Measurements from ENCODE around the gene SLITRK5.
A peak's percentile ranks its signal among the peaks of the same experiment; 100 is the strongest.

SLITRK5 gene

GRCh38 chr13:87671031-87671752 is at the start of gene SLITRK5:
TSS of gene SLITRK5 (plus strand) at chr13:87671371. CDS start at chr13:87675389, 4,018 bp downstream.
- peak within 1 kb of the TSS in 1 of 2 donors; percentile 43 for H3K27ac ChIP-seq (ENCODE audit: low read depth in 2 of 2, low read length in 2 of 2)
- peaks cover 23 to 26% of the 10 kb centered on the region in 2 donors for H3K27me3 ChIP-seq (ENCODE audit: control insufficient read depth in 2 of 2, insufficient read depth in 2 of 2, low read length in 2 of 2)
- H3K9me3 ChIP-seq (ENCODE audit: control insufficient read depth in 2 of 2, low read length in 2 of 2): no peaks in the 10 kb centered on the region
- peak within 1 kb of the TSS in 1 of 2 donors; percentile 11 for H3K9ac ChIP-seq (ENCODE audit: low read depth in 1 of 2, low read length in 2 of 2)
- H3K4me1 ChIP-seq (ENCODE audit: control insufficient read depth in 2 of 2, insufficient read depth in 2 of 2, low read length in 2 of 2): peaks cover 11 to 13% of the 10 kb centered on the region in 2 donors
- H3K4me3 ChIP-seq (ENCODE audit: low read length in 2 of 2): peak within 1 kb of the TSS; percentile 48 to 50
- H3K36me3 ChIP-seq (ENCODE audit: control insufficient read depth in 2 of 2, insufficient read depth in 2 of 2, low read length in 2 of 2): no peaks in the 10 kb centered on the region

GRCh38 chr13:87622971-87623370 is 48.2 kb upstream of the SLITRK5 start:
- H3K9ac ChIP-seq (ENCODE audit: low read depth in 1 of 2, low read length in 2 of 2): no peak overlapping the region
- no peak overlapping the region for H3K27ac ChIP-seq (ENCODE audit: low read depth in 2 of 2, low read length in 2 of 2)
- no peaks in the 10 kb centered on the region for H3K36me3 ChIP-seq (ENCODE audit: control insufficient read depth in 2 of 2, insufficient read depth in 2 of 2, low read length in 2 of 2)
- no peaks in the 10 kb centered on the region for H3K9me3 ChIP-seq (ENCODE audit: control insufficient read depth in 2 of 2, low read length in 2 of 2)
- H3K27me3 ChIP-seq (ENCODE audit: control insufficient read depth in 2 of 2, insufficient read depth in 2 of 2, low read length in 2 of 2): no peaks in the 10 kb centered on the region
- H3K4me1 ChIP-seq (ENCODE audit: control insufficient read depth in 2 of 2, insufficient read depth in 2 of 2, low read length in 2 of 2): no peaks in the 10 kb centered on the region
- H3K4me3 ChIP-seq (ENCODE audit: low read length in 2 of 2): no peak overlapping the region

GRCh38 chr13:87656306-87656705 is 14.9 kb upstream of the SLITRK5 start:
- Histone ChIP-seq H3K4me1 (ENCODE audit: control insufficient read depth in 2 of 2, insufficient read depth in 2 of 2, low read length in 2 of 2) (no peaks in the 10 kb centered on the region), H3K36me3 (ENCODE audit: control insufficient read depth in 2 of 2, insufficient read depth in 2 of 2, low read length in 2 of 2) (no peaks in the 10 kb centered on the region), H3K27me3 (ENCODE audit: control insufficient read depth in 2 of 2, insufficient read depth in 2 of 2, low read length in 2 of 2) (no peaks in the 10 kb centered on the region), H3K27ac (ENCODE audit: low read depth in 2 of 2, low read length in 2 of 2) (no peak overlapping the region), H3K9ac (ENCODE audit: low read depth in 1 of 2, low read length in 2 of 2) (no peak overlapping the region), H3K9me3 (ENCODE audit: control insufficient read depth in 2 of 2, low read length in 2 of 2) (no peaks in the 10 kb centered on the region), H3K4me3 (ENCODE audit: low read length in 2 of 2) (no peak overlapping the region)

GRCh38 chr13:87661471-87661870 is 9.7 kb upstream of the SLITRK5 start:
- no peaks in the 10 kb centered on the region for H3K9me3 ChIP-seq (ENCODE audit: control insufficient read depth in 2 of 2, low read length in 2 of 2)
- no peaks in the 10 kb centered on the region for H3K4me1 ChIP-seq (ENCODE audit: control insufficient read depth in 2 of 2, insufficient read depth in 2 of 2, low read length in 2 of 2)
- H3K27me3 ChIP-seq (ENCODE audit: control insufficient read depth in 2 of 2, insufficient read depth in 2 of 2, low read length in 2 of 2): no peaks in the 10 kb centered on the region
- no peaks in the 10 kb centered on the region for H3K36me3 ChIP-seq (ENCODE audit: control insufficient read depth in 2 of 2, insufficient read depth in 2 of 2, low read length in 2 of 2)
- no peak overlapping the region for H3K4me3 ChIP-seq (ENCODE audit: low read length in 2 of 2)
- H3K27ac ChIP-seq (ENCODE audit: low read depth in 2 of 2, low read length in 2 of 2): no peak overlapping the region
- H3K9ac ChIP-seq (ENCODE audit: low read depth in 1 of 2, low read length in 2 of 2): no peak overlapping the region

GRCh38 chr13:87666831-87667230 is 4.3 kb upstream of the SLITRK5 start:
- H3K36me3 ChIP-seq (ENCODE audit: control insufficient read depth in 2 of 2, insufficient read depth in 2 of 2, low read length in 2 of 2): no peaks in the 10 kb centered on the region
- H3K4me1 ChIP-seq (ENCODE audit: control insufficient read depth in 2 of 2, insufficient read depth in 2 of 2, low read length in 2 of 2): peaks cover 6 to 8% of the 10 kb centered on the region in 2 donors
- no peaks in the 10 kb centered on the region for H3K9me3 ChIP-seq (ENCODE audit: control insufficient read depth in 2 of 2, low read length in 2 of 2)
- H3K4me3 ChIP-seq (ENCODE audit: low read length in 2 of 2): no peak overlapping the region
- no peak overlapping the region for H3K27ac ChIP-seq (ENCODE audit: low read depth in 2 of 2, low read length in 2 of 2)
- H3K27me3 ChIP-seq (ENCODE audit: control insufficient read depth in 2 of 2, insufficient read depth in 2 of 2, low read length in 2 of 2): peaks cover 0 to 2% of the 10 kb centered on the region in 2 donors
- H3K9ac ChIP-seq (ENCODE audit: low read depth in 1 of 2, low read length in 2 of 2): no peak overlapping the region

- Histone ChIP-seq H3K9ac (ENCODE audit: low read depth in 1 of 2, low read length in 2 of 2) (no peak overlapping the region), H3K27ac (ENCODE audit: low read depth in 2 of 2, low read length in 2 of 2) (no peak overlapping the region), H3K9me3 (ENCODE audit: control insufficient read depth in 2 of 2, low read length in 2 of 2) (no peaks in the 10 kb centered on the region), H3K27me3 (ENCODE audit: control insufficient read depth in 2 of 2, insufficient read depth in 2 of 2, low read length in 2 of 2) (peaks cover 2% of the 10 kb centered on the region in 2 donors), H3K4me3 (ENCODE audit: low read length in 2 of 2) (no peak overlapping the region), H3K4me1 (ENCODE audit: control insufficient read depth in 2 of 2, insufficient read depth in 2 of 2, low read length in 2 of 2) (peaks cover 6 to 11% of the 10 kb centered on the region in 2 donors), H3K36me3 (ENCODE audit: control insufficient read depth in 2 of 2, insufficient read depth in 2 of 2, low read length in 2 of 2) (no peaks in the 10 kb centered on the region)
Measured at GRCh38 chr13:87667686-87668085, 3.5 kb upstream of the SLITRK5 start.

GRCh38 chr13:87669379-87669978 is 1.7 kb upstream of the SLITRK5 start:
- Histone ChIP-seq H3K36me3 (ENCODE audit: control insufficient read depth in 2 of 2, insufficient read depth in 2 of 2, low read length in 2 of 2) (no peaks in the 10 kb centered on the region), H3K4me1 (ENCODE audit: control insufficient read depth in 2 of 2, insufficient read depth in 2 of 2, low read length in 2 of 2) (peaks cover 11 to 13% of the 10 kb centered on the region in 2 donors), H3K9me3 (ENCODE audit: control insufficient read depth in 2 of 2, low read length in 2 of 2) (no peaks in the 10 kb centered on the region), H3K4me3 (ENCODE audit: low read length in 2 of 2) (no peak overlapping the region), H3K9ac (ENCODE audit: low read depth in 1 of 2, low read length in 2 of 2) (no peak overlapping the region), H3K27ac (ENCODE audit: low read depth in 2 of 2, low read length in 2 of 2) (no peak overlapping the region), H3K27me3 (ENCODE audit: control insufficient read depth in 2 of 2, insufficient read depth in 2 of 2, low read length in 2 of 2) (peaks cover 12 to 13% of the 10 kb centered on the region in 2 donors)

- peaks cover 31 to 32% of the 10 kb centered on the region in 2 donors for H3K27me3 ChIP-seq (ENCODE audit: control insufficient read depth in 2 of 2, insufficient read depth in 2 of 2, low read length in 2 of 2)
- H3K36me3 ChIP-seq (ENCODE audit: control insufficient read depth in 2 of 2, insufficient read depth in 2 of 2, low read length in 2 of 2): no peaks in the 10 kb centered on the region
- H3K4me3 ChIP-seq (ENCODE audit: low read length in 2 of 2): peak overlapping the region; percentile 48 to 50
- H3K9me3 ChIP-seq (ENCODE audit: control insufficient read depth in 2 of 2, low read length in 2 of 2): peaks cover 0 to 2% of the 10 kb centered on the region in 2 donors
- no peak overlapping the region for H3K27ac ChIP-seq (ENCODE audit: low read depth in 2 of 2, low read length in 2 of 2)
- H3K9ac ChIP-seq (ENCODE audit: low read depth in 1 of 2, low read length in 2 of 2): peak overlapping the region in 1 of 2 donors; percentile 11
- peaks cover 11 to 13% of the 10 kb centered on the region in 2 donors for H3K4me1 ChIP-seq (ENCODE audit: control insufficient read depth in 2 of 2, insufficient read depth in 2 of 2, low read length in 2 of 2)
Measured at GRCh38 chr13:87671753-87672605, 808 bp downstream of the SLITRK5 start.

GRCh38 chr13:87674247-87674738 is 3.1 kb downstream of the SLITRK5 start:
- Histone ChIP-seq H3K9ac (ENCODE audit: low read depth in 1 of 2, low read length in 2 of 2) (no peak overlapping the region), H3K4me1 (ENCODE audit: control insufficient read depth in 2 of 2, insufficient read depth in 2 of 2, low read length in 2 of 2) (peaks cover 13% of the 10 kb centered on the region in 2 donors), H3K36me3 (ENCODE audit: control insufficient read depth in 2 of 2, insufficient read depth in 2 of 2, low read length in 2 of 2) (no peaks in the 10 kb centered on the region), H3K27ac (ENCODE audit: low read depth in 2 of 2, low read length in 2 of 2) (no peak overlapping the region), H3K9me3 (ENCODE audit: control insufficient read depth in 2 of 2, low read length in 2 of 2) (peaks cover 0 to 2% of the 10 kb centered on the region in 2 donors), H3K27me3 (ENCODE audit: control insufficient read depth in 2 of 2, insufficient read depth in 2 of 2, low read length in 2 of 2) (peaks cover 33 to 38% of the 10 kb centered on the region in 2 donors), H3K4me3 (ENCODE audit: low read length in 2 of 2) (no peak overlapping the region)
